ENCODE data around the gene ITGB1.
"Not testable (repeated sequence)": the region's sequence is repeated elsewhere in the genome, so short reads cannot be mapped to it uniquely, and the experiment has no call there.

ITGB1 gene

DNA sequence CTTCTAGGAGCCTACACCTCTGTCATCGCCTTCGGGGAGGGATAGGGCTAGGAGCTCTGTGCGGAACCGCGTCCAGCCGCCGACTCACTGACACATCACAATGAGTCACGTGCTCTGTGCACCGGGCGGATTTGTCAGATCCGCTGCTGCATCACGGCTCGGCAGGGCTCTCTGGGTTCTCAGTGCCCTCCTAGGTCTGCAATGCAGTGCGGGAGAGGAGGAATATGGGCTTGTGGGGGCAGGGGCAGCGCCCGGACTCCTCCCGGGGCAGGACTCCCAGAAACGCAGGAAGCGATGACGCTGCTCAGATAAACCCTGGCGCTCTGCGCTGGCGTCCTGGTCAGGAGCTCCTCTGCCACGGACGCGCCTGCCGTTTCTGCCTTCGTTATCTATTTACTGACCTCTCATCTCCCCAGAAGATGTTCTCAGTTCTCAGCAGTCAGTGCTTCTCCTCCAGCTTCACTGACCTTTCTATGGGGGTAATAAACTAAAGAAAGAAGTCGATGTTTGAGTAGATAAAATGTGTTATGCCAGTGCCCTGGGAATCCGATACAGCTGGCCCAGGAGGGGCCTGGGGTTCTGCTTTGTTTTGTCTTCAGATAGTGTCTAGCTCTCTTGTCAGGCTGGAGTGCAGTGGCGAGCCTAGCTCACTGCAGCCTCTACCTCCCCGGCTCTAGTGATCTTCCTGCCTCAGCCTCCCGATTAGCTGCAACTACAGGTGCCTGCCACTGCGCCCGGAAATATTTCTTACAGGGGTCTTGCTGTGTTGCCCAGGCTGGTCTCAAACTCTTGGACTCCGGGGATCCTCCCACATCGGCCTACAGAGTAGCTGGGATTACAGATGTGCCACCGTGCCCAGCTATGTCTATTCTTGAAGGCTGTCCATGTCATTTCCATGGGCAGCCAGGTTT is 22.8 kb upstream of the ITGB1 start:
- peak; percentile 100 for DNase-seq (ENCODE audit: low read depth)

DNA sequence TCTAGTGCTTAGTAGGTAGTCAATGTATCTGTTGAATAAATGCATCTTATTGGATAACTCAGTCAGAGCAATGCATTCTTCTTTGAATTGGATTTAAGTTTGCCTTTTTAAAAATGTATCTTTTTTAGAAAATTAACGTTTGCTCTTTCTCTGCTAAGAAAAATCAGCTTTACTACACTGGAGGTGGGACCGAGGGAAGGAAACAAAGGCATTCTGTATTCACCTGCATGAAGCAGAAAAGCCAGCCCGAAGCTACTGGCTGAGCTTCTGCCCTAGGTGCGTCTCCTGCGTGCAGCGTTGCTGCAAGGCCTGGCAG is 22.2 kb upstream of the ITGB1 start:
- DNase-seq (ENCODE audit: low read depth), result no peak

DNA sequence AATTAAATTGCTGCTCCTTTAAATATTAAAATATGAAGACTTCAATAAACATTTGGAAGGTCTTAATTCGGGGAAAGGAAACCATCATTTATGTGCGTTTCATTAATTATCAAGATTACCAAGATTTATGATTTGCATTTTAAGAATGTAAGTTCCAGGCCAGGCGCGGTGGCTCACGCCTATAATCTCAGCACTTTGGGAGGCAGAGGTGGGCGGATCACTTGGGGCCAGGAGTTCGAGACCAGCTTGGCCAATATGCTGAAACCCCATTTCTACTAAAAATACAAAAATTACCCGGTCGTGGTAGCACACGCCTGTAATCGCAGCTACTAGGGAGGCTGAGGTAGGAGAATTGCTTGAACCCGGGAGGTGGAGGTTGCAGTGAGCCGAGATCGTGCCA is 21.7 kb upstream of the ITGB1 start:
- not testable (repeated sequence) for DNase-seq (ENCODE audit: low read depth)

DNA sequence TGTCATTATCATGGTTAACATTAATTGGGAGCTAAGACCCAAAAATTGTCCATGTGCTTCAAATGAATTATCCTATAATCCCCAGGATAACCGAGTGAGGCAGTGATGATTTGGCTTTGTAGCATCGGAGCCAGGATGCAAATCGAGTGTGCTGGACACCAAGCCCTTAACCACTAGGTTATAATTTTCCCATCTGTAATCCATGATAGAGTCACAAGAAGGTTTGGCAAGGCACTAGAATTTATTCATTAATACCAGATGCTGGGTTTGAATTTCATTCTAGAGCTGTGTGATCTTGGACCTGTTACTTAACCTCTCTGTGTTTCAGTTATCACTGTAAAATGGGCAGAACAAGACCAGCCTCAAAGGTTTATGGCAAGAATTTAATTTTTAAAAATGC is 21.0 kb upstream of the ITGB1 start:
- DNase-seq (ENCODE audit: low read depth), result no peak

DNA sequence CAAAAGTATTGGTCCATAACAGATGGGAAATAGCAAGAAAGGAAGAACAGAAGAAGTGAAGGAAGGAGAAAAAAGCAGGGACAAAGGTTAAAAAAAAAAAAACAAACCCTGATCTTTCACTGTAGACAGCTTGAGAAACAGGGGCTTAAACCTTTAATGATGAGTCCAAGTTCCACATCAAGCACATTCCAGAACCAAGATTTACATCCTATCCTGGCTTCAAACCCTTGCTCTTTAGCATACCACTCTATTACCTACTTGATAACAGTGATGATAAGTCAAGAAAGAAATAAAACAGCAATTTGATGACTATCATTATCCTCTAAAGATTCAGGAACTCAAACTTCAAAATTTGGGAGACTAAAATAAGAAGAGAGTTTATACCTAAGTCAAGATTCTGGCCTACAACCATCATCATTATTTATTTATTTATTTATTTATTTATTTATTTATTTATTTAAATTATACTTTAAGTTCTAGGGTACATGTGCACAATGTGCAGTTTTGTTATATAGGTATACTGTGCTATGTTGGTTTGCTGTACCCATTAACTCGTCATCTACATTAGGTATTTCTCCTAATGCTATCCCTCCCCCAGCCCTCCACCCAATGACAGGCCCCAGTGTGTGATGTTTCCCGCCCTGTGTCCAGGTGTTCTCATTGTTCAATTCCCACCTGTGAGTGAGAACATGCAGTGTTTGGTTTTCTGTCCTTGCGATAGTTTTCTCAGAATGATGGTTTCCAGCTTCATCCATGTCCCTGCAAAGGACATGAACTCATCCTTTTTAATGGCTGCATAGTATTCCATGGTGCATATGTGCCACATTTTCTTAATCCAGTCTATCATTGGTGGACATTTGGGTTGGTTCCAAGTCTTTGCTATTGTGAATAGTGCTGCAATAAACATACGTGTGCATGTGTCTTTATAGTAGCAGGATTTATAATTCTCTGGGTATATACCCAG is 20.1 kb upstream of the ITGB1 start:
- DNase-seq (ENCODE audit: low read depth), result not testable (repeated sequence)

DNA sequence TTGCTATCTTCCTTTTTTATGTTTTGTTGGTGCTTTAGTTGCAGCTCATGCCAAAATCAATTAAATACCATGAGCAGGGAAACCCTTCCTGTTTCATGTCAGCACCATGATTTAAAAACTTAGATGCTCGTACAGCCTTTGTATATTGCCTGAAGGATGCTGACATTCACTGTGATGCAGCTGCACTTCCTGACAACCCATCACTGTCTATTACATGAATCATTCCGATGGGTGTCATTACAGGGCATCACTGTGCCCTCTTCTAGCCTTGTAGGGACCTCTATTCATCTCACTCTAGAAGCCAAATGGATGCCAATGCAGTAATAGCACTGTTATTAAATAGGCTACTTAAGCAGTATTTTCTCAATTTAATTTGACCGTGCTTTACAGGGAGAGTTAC is 18.3 kb upstream of the ITGB1 start:
- DNase-seq (ENCODE audit: low read depth), result no peak

DNA sequence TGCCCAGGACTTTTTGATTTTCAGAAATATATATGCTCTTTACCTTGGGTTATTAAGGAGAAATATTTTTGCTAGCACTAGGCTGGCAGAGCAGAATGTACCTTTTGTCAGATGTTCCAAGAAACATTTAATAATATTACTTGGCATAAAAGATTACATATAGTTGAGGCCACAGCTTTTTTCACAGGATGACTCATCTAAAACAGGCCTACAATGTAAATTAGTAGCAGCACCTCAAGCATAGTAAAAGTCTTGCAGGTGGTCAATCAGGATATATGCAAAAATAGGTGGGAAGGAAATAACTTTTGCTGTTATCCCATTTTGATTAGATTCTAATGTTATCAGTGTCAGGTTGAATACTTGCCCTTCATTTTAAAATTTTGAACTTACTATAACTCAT is 14.9 kb upstream of the ITGB1 start:
- DNase-seq (ENCODE audit: low read depth), result no peak

DNA sequence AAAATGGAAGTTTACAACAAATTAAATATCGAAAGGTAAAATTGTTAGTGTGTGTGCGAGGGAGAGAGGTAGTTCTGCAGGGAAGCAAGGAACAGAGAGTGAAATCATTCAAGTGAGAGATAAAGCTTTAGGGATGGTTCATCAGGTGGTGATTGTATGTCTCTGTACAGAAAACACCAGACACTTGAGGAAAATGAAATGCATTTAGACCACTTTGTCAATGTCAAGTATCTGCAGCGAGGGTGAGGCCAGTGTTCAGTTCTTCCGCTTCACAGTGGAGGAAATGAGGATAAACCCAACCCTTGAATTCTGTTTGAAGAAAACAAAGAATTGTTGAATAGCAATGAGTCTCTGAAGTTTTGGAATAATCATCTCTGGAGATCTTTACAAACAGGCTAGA is 14.4 kb upstream of the ITGB1 start:
- DNase-seq (ENCODE audit: low read depth), result no peak

DNA sequence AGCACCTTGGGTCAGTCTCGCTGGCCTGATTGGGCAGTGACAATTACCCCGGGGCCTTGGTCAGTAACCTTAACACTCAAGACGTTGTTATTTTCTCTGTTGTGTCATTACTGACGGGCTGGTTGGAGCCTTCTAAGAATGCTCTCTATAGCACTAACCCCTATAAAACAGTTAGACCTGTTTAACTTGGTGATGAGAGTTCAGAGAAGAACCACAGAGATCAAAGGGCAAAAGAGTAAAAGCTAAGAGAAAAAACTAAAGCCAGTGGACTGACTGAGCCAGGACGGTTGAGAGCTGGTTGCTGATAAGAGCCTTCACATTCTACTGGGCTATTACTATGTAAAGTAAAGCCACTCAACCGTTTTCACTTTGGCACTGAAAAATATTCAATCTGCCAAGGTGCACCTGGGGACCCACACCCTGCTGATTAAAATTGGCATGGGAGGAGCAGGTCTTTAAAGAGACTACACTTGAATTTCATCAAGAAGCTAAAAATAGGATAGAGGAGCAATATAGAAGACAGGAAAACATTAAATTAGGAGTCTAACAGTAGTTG is 13.6 kb upstream of the ITGB1 start:
- DNase-seq (ENCODE audit: low read depth), result no peak

DNA sequence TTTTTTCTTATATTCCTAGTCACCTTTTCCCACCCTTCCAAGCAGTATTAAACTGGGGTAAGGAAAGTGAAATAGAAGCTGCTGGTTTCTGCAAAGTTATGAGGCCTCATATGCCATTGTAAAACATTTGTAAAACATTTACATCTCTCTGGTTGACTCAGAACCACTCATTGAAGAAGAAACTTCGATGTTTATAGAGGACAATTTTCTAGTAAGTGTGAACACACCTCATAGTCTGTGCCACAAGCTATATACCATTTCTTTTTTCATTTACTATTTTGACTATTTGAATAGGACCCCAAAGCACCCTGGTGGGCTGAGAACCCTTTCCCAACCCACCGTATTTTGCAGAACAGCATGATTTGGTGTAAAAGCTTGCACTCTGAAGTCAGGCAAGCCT is 12.9 kb upstream of the ITGB1 start:
- DNase-seq (ENCODE audit: low read depth), result no peak

DNA sequence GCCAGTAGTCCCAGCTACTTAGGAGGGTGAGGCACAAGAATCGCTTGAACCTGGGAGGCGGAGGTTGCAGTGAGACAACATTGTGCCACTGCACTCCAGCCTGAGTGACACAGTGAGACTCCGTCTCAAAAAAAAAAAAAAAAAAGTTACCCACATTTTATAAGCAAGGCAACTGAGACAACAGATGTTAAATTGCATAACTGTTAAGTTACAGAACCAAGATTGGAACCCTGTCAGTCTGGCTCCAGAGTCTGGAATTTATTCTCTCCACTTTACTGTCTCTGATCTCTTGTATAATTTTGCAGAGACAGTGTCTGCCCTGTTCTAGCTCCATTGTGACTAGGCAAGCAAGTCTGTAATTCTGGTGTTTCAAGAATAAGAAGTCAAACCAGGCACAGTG is 6.2 kb upstream of the ITGB1 start:
- no peak for DNase-seq (ENCODE audit: low read depth)

DNA sequence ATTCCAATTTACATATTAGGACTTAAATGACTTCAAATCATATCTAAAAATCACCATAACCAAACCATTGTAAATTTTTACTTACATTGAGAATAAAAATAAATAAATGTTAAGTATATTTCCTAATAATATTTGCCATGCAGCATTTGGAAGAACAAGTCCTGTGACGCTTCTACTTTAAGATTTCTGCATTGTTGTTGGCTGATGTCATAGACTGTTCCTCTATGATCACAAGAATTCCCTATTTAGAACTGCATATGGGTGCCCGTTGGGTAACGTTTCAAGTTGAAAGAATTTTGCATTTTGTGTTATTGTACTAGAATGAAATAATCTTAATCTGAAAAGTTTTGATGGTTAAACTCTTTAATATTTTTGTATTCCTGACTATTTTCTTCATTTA is 5.1 kb upstream of the ITGB1 start:
- peak; percentile 87 for DNase-seq (ENCODE audit: low read depth)

DNA sequence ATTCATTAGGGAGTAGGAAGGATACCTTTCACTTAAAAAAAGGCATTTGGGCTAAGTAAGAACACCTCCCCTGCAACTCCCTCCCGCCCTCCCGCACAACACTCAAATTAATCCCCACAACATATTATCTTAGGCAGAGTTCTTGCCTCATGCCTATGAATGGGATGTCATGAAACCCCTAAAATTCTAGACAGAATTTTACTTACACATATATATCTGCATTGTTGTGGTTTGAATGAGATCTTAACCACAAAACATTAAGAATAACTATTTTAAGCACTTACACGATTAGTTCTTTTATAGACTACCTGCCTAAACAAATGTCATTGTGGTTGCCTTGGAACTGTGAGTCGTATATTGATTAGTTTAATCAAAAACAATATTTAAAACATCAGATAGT is 4.5 kb upstream of the ITGB1 start:
- DNase-seq (ENCODE audit: low read depth), result no peak

DNA sequence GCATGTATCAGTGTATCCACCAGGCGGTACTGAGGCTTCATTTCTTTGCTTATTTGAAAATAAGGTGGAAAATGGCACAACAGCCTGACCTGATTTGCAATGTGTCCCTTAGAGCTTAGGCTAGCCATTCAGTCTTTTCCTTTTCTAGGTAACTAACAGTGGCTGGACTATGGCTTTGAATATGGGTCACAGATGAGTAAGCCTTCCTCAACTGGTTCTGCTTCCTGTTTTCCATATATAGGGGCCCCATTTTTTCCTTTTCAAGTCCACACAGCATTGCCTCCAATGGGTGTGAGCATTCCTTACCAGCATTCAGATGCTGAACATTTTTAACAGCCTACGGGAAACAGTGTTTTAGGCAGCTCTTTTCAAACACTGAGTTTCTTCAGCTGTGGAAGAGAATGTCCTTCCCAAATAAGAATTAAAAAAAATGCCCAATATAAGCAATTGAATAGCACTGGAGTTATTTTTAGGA is 3.9 kb upstream of the ITGB1 start:
- DNase-seq (ENCODE audit: low read depth), result peak; percentile 93

DNA sequence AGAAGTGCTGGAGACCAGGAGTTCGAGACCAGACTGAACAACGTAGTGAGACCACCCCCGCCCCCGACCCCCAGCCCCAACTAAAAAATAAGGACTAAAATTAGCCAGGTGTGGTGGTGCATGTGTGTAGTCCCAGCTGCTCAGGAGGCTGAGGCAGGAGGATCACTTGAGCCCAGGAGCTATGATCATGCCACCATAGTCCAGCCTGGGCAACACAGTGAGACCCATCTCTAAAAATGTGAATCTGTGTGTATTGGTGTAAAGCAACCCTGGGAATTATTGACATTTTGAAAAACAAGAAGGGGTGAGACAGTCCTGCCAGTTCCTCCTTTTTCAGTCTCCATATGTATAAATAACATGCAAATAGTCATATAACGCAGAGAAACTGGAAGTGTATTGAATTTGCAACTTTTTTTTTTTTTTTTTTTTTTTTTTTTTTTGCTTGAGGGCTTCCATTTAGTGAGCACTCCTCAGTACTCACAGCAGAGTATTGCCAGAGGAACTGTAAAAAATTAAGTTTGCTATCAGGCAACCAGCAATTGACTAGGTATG is 3.4 kb upstream of the ITGB1 start:
- DNase-seq (ENCODE audit: low read depth), result no peak

DNA sequence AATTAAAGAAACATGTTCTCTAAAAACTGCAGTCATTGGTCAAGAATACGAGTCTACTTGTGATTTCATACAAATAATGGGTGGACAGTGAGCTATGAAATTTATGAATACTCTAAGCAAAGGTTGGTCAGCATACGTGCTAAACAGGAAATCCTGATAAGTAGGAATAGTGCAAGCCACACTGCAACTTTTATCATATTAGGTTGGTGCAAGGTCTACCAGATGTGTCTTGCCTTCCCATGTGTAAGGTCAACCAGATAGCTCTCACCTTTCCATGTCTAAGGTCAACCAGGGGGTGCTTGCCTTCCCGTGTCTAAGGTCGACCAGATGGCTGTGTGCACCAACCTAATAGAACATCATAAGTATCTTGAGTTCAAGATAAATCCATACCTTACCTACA is 2.0 kb upstream of the ITGB1 start:
- no peak for DNase-seq (ENCODE audit: low read depth)

DNA sequence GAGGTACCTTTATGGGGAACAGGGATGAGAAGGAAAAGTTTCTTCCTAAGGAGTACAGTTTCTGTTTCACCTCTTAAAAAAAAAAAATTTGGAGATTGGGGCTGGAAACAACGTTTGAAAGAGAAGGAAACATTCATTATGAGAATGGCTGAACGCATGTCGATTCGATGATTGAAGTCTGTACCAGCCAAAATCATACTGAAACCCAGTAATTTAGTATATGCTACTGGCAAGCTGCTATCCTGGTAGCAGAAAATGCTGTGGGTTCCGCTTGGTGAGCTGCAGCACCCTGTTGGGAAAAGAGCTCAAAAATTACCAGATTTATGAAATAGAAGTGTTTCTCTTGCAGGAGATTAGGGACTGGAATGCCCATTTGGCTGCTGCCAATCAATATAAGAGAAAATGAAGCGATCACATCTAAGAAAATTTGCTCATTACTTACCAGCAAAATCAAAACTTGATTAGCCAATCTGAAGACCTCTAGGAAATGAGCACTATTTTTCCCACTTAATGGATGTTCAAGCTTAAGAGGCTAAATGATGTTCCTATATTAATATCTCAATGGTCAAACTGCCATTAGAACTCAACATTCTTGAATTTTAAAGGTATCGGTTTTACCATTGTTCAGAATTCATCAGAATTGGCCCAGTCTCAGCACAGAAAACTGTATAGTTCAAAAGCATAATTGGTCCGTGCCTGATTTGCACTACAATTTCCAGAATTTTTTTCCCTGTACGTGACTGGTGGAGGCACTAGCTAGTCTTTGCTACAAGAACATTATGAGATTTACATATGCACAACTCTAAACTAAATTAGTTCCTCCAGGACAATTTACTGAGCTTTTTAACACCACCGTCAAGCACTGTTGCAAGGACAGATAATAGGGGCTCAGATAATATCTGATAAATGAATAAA is 1.2 kb upstream of the ITGB1 start:
- DNase-seq (ENCODE audit: low read depth), result no peak

DNA sequence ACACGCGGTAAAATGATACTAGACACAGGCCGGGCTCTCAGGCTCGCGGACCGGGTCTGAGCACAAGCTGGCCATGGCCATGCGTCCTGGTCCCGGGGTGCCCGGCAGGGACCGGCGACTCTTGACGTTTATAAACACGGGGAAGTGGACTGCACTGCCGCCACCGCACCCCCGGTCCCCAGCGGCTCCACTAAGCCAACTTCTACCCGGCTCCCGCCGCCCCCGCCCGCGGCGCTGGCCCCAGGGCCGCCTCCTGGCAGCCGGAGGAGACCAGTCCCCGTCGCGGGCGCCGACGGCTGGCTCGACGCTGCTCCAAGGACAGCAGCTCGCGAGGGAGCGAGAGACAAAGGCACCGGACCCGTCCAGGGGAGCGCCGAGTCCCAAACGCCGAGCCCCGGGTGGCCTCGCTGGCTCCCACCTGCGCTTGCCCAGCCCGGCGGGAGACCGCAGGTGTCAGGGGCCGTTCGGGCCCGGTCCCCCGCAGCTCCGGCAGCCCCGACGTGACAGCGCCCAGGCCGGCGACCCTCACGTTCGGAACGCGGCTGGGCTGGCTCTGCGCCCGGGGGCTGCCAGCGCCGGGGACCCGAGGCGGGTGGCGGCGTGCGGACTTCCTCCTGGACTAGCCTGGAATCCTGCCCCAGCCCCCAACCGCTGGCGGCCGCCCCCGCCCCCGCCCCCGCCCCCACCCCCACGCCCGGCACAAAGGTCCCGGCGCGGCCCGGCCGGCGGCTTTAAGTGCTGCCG is 517 bp downstream of the ITGB1 start:
- DNase-seq (ENCODE audit: low read depth), result no peak

DNA sequence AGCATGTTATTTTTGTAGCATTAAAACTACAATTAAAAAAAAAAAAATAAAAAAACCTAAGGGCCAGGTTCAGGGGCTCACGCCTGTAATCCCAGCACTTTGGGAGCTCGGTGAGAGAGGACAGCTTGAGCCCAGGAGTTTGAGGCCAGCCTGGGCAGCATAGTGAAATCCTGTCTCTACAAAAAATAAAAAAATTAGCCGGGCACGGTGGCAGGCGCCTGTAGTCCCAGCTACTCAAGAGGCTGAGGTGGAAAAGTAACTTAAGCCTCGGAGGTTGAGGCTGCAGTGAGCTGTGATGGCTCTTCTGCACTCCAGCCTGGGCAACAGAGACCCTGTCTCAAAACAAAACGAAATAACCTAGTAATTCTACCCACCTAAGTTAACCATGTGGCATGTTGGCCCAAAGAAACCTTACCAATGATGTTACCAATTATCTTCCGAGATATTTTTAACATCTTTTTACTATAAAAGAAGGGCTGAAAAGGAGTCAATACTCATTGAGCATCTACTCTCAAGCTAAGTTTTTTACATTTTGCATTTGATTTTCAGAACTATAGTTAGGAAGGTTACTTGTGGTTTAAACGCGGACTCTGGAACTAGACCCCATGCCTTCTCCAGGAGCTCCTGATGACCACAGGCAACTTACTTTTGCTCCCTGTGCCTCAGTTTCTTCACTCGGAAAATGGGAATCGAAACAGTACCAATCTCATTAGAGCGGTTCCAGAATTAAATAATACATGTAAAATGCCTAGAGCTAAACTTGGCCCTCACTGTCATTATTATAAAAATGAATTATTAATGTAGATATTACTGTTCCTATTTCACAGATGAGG is 1.4 kb downstream of the ITGB1 start:
- no peak for DNase-seq (ENCODE audit: low read depth)

DNA sequence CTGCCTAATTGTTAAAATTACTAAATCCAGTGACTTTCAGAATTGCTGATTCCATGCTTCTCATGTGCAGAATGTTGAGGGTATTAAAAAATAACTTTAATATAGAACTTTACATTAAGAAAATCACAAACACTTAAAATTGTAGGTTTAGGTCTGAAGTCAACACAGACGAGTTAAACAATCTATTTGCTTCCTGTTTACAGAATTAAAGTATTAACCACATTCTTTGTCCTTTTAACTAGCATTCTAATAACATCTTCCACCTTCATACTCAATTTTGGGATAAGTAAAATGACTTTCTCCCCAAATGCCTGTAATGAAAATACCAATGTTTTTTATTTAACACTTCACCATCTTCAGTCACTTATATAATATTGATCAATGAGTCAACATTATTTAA is 2.2 kb downstream of the ITGB1 start:
- DNase-seq (ENCODE audit: low read depth), result no peak
